HepG2 (cell line): Measurements from ENCODE around the gene GDPD5. TPM values are rescaled to one million over a fixed set of nuclear protein-coding genes. Genes with fewer than 3 reads are reported as not detected.

Experiments
- ATAC-seq: fragments of 200-7000 bp; cut with Tn5 transposase; 3 replicates; pipeline ENCODE4 v1.9.1; 2020; ENCODE audit warnings: mild to moderate bottlenecking, moderate library complexity
- BruUV-seq: library from RNA; stranded (reverse); fragments of 400-500 nt; replicated peaks from 2 replicates; lab custom pipeline; 2021; lab: Mats Ljungman, UMichigan
- CTCF ChIA-PET: fragments of 300-600 bp; formaldehyde crosslinking; extraction: SDS; loops from one replicate; lab custom pipeline; 2021; ENCODE audit warnings: low total read pairs, inconsistent platforms, low intra/inter-chr PET ratio; lab: Yijun Ruan, JAX
- POLR2A ChIA-PET: fragments of 350-600 bp; sonication (Branson Sonifier 250); formaldehyde crosslinking; loops from one replicate; lab custom pipeline; 2020; ENCODE audit warnings: antibody characterized with exemption, inconsistent platforms; lab: Yijun Ruan, JAX
- DNase-seq: peaks from one replicate; pipeline ENCODE4 v3.0.0-alpha.2; 2015; ENCODE audit warnings: low spot score
- FAIRE-seq: peaks from 3 replicates; lab custom pipeline; 2011; peaks lifted over from hg19 to GRCh38; lab: Jason Lieb, UNC
- H2AFZ ChIP-seq: one replicate; pipeline ENCODE4 v1.6.1; 2011; ENCODE audit warnings: low read length, inconsistent platforms
- H3K27ac ChIP-seq: fragments of 300-600 bp; 3 replicates; pipeline ENCODE4 v1.8.0; 2011; ENCODE audit warnings: mixed run types, mild to moderate bottlenecking, mixed read lengths, low read length, inconsistent platforms; ENCODE audit not compliant: insufficient read depth; ENCODE audit errors: extremely low read length
- H3K27me3 ChIP-seq, 2 experiments: fragments of 200-600 bp in 1 of 2; 2 replicates in 1 of 2; 3 replicates in 1 of 2; pipeline versions ENCODE4 v1.6.0 to v1.8.0; 2011; ENCODE audit warnings: low read length in 2 of 2, mild to moderate bottlenecking in 2 of 2, moderate library complexity in 2 of 2, inconsistent platforms in 1 of 2; ENCODE audit not compliant: insufficient read depth in 2 of 2, control insufficient read depth in 1 of 2
- H3K36me3 ChIP-seq, 2 experiments: fragments of 200-600 bp in 1 of 2; replicated peaks in 1 of 2; 2 replicates in 1 of 2; 3 replicates in 1 of 2; pipeline versions ENCODE4 v1.5.1 to v1.8.0; 2011; ENCODE audit warnings: low read length in 2 of 2, inconsistent platforms in 1 of 2; ENCODE audit not compliant: insufficient read depth in 2 of 2, control insufficient read depth in 1 of 2
- H3K4me1 ChIP-seq: 2 replicates; pipeline ENCODE4 v1.5.1; 2012; ENCODE audit warnings: low read length, inconsistent platforms; ENCODE audit not compliant: insufficient read depth
- H3K4me2 ChIP-seq: 2 replicates; pipeline ENCODE4 v1.6.0; 2011; ENCODE audit warnings: low read depth, low read length, inconsistent platforms
- H3K4me3 ChIP-seq, 3 experiments: fragments of 200-600 bp in 1 of 3; sonication (generic), shearing (Covaris generic) in 1 of 3; replicated peaks in 1 of 3; 2 replicates each; pipeline ENCODE4 v1.5.1; 2011 to 2016; ENCODE audit warnings: low read length in 3 of 3, inconsistent platforms in 2 of 3, low read depth in 2 of 3, mild to moderate bottlenecking in 2 of 3, control low read depth in 1 of 3, mixed read lengths in 1 of 3; ENCODE audit not compliant: insufficient read depth in 1 of 3
- H3K79me2 ChIP-seq: one replicate; pipeline ENCODE4 v1.6.1; 2011; ENCODE audit warnings: low read length, inconsistent platforms; ENCODE audit not compliant: insufficient read depth
- H3K9ac ChIP-seq: 2 replicates; pipeline ENCODE4 v1.6.0; 2011; ENCODE audit warnings: mild to moderate bottlenecking, low read depth, low read length, inconsistent platforms; ENCODE audit not compliant: insufficient read depth
- H3K9me3 ChIP-seq: 2 replicates; pipeline ENCODE4 v1.5.1; 2012; ENCODE audit warnings: mild to moderate bottlenecking, low read length
- H4K20me1 ChIP-seq: 2 replicates; pipeline ENCODE4 v1.6.0; 2011; ENCODE audit warnings: inconsistent platforms, mild to moderate bottlenecking, low read length, moderate library complexity; ENCODE audit not compliant: insufficient read depth
- JARID2 ChIP-seq: sonication (generic); formaldehyde crosslinking; IDR thresholded peaks from 2 replicates; pipeline ENCODE4 v1.8.1; 2023; ENCODE audit warnings: missing genetic modification reagents, inconsistent platforms; ENCODE audit not compliant: insufficient replicate concordance
- ZNF101 ChIP-seq: sonication (generic); formaldehyde crosslinking; IDR thresholded peaks from 2 replicates; pipeline ENCODE4 v1.4.0; 2020; ENCODE audit warnings: mild to moderate bottlenecking, low read depth, missing genetic modification reagents, borderline replicate concordance
- ZNF598 ChIP-seq: sonication (generic); formaldehyde crosslinking; IDR thresholded peaks from 2 replicates; pipeline ENCODE4 v1.5.1; 2020; ENCODE audit warnings: mild to moderate bottlenecking, missing genetic modification reagents, borderline replicate concordance
- ZNF703 ChIP-seq: sonication (generic); formaldehyde crosslinking; IDR thresholded peaks from 2 replicates; pipeline ENCODE4 v1.5.1; 2020; ENCODE audit warnings: missing genetic modification reagents, mild to moderate bottlenecking, moderate library complexity, borderline replicate concordance
- WGBS: methylation state at CpG from one replicate; pipeline ENCODE4 v1.1.6; 2017; ENCODE audit warnings: low lambda C conversion rate; 5-methylcytosine and 5-hydroxymethylcytosine counted together
- in situ Hi-C: cut with HindIII; loops from 2 replicates; pipeline ENCODE4 v1.10.0; 2017; ENCODE audit warnings: low pct_unique_long_range_greater_than_20kb; ENCODE audit not compliant: extremely low pct_ligation_motif_present
- intact Hi-C: fragments of 100-400 bp; cut with micrococcal nuclease; formaldehyde crosslinking; loops from one replicate; pipeline ENCODE4 v1.10.0; 2022; ENCODE audit not compliant: unreplicated experiment
- polyA plus RNA-seq, 8 experiments: library from polyadenylated mRNA; depleted of rRNA in 3 of 8; stranded (reverse) in 7 of 8; unstranded in 1 of 8; fragments of >200 nt; fragmentation: Illumina TruSeq in 4 of 8; extraction: Trizol in 4 of 8; gene quantifications; 2 replicates each; pipeline versions ENCODE4 v1.2.1 to v1.2.3, GENCODE V29; 2011 to 2016; ENCODE audit warnings: low read depth in 4 of 8, missing spikeins in 1 of 8, mixed read lengths in 1 of 8; ENCODE audit not compliant: insufficient read depth in 1 of 8
- total RNA-seq, 5 experiments: library from RNA; depleted of rRNA; stranded (reverse); fragments of >200 nt; fragmentation: Illumina TruSeq; extraction: Trizol; gene quantifications; 2 replicates each; pipeline ENCODE4 v1.2.3, GENCODE V29; 2016; ENCODE audit warnings: low read depth in 1 of 5
- TF ChIP-seq, protein P1 (sequence below): IDR thresholded peaks from 2 replicates; pipeline ENCODE4 v1.6.1; 2016; ENCODE audit warnings: low read depth, missing genetic modification reagents, missing compliant biosample characterization

GDPD5 gene
- total and polyA plus RNA-seq, 2 of the 13 experiments (the other 11 are each of a cell fraction or from before 2014, with no cell fraction given): 55.0 to 67.5 TPM

DNA sequence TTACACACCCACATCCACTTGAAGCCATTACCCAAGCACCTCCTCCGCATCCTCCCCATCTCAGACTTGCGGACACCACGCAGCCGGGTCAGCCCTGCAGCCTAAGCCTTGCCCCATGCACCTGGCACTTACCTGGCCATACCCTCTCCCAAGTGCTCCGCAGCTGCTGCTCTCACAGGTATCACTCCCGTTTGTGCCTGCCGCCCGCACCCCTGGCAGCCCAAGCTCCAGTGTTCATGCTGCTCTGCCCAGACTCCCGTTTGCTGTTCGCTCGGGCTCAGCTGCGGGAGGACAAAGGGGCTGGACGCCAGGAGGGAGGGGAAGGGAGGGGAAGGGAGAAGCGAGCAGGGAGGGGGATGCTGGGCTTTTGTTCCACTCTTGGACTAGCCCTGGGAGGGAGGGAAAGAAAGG, 92.8 kb downstream of the GDPD5 start, which contains the start of gene KLHL35 (continued):
- TF ChIP-seq, protein P1, sequence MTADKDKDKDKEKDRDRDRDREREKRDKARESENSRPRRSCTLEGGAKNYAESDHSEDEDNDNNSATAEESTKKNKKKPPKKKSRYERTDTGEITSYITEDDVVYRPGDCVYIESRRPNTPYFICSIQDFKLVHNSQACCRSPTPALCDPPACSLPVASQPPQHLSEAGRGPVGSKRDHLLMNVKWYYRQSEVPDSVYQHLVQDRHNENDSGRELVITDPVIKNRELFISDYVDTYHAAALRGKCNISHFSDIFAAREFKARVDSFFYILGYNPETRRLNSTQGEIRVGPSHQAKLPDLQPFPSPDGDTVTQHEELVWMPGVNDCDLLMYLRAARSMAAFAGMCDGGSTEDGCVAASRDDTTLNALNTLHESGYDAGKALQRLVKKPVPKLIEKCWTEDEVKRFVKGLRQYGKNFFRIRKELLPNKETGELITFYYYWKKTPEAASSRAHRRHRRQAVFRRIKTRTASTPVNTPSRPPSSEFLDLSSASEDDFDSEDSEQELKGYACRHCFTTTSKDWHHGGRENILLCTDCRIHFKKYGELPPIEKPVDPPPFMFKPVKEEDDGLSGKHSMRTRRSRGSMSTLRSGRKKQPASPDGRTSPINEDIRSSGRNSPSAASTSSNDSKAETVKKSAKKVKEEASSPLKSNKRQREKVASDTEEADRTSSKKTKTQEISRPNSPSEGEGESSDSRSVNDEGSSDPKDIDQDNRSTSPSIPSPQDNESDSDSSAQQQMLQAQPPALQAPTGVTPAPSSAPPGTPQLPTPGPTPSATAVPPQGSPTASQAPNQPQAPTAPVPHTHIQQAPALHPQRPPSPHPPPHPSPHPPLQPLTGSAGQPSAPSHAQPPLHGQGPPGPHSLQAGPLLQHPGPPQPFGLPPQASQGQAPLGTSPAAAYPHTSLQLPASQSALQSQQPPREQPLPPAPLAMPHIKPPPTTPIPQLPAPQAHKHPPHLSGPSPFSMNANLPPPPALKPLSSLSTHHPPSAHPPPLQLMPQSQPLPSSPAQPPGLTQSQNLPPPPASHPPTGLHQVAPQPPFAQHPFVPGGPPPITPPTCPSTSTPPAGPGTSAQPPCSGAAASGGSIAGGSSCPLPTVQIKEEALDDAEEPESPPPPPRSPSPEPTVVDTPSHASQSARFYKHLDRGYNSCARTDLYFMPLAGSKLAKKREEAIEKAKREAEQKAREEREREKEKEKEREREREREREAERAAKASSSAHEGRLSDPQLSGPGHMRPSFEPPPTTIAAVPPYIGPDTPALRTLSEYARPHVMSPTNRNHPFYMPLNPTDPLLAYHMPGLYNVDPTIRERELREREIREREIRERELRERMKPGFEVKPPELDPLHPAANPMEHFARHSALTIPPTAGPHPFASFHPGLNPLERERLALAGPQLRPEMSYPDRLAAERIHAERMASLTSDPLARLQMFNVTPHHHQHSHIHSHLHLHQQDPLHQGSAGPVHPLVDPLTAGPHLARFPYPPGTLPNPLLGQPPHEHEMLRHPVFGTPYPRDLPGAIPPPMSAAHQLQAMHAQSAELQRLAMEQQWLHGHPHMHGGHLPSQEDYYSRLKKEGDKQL: no peak
- TF ChIP-seq JARID2 (CRISPR knock-in tag) (no peak), ZNF101 (CRISPR knock-in tag) (no peak)

DNA sequence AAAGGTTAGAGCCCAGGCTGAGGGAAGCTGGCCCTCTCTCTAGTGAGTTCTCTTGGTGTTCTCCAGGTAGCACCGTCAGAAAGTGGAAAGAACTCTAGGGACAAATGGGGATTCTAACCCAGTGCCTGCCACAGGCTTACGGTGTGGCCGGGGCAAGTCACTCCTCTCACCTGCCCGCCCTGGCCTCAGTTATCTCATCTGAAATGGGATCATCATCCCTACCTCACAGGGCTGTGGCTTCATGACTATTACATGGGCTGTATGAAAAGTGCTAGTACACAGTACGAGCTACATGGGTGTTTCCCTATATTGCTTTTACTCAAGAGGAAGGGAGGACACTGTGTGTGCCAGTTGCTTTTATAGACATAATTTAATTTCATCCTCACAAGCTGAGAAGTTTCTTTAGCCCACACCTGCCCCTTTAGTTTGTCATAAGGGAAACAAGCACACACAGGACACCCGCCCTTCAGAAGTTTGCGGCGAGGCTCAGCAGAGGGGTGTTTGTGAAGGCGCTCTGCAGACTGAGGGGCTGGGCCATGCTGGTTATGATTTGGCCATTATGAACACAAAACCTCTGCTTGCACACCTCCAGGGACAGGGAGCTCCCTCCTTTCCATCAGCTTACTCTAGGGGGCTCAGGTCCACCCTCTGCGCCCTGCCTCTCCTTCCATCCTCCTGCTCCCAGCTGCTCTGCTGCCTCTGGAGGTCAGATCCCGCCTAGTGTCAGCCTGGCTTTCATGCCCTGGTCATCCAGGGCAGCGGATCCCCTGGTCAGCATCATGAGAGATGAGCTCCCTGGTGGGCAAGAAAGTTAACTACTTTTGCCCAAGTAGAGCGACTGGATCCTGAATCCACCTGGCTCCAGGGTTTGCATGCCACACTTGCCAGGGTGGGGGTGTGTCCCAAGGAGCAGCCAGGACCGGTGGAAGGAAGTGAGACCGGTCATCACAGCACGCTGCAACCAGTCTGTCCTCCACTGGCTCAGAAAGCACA, 93.9 kb downstream of the GDPD5 start:
- peak; percentile 42 for ATAC-seq

More for the DNA sequence above, 93.9 kb downstream of the GDPD5 start:
- 51% methylated on average over 13 of the region's 16 CpGs for WGBS
- no peak for DNase-seq
- peaks cover 3 to 25% of the 10 kb centered on the region in 2 experiments; a peak in 4 of 5 replicates for H3K27me3 ChIP-seq
- no peak overlapping the region for H2AFZ ChIP-seq
- no peak overlapping the region for H3K4me3 ChIP-seq
- H3K79me2 ChIP-seq: no peaks in the 10 kb centered on the region
- no peak overlapping the region for H3K4me2 ChIP-seq
- no peaks in the 10 kb centered on the region for H3K9me3 ChIP-seq
- in situ Hi-C loops: no loop called here
- peaks cover 37% of the 10 kb centered on the region for H3K4me1 ChIP-seq
- TF ChIP-seq ZNF703 (CRISPR knock-in tag) (no peak), ZNF598 (CRISPR knock-in tag) (0 out of 2 replicates have a peak, but pooled peaks have one; percentile 22)
- ChIA-PET POLR2A (interaction anchor here (1.4 to 2.3 kb wide), 2 partner anchors 10 to 32 kb away, joined by 4 to 6 read pairs; no protein-coding TSS in a partner anchor), CTCF (no interaction called here)
- no peak for FAIRE-seq
- no peak overlapping the region for H3K27ac ChIP-seq
- BruUV-seq: no TSS peak
- no peak overlapping the region for H3K9ac ChIP-seq
- intact Hi-C loops: no loop called here
- no peaks in the 10 kb centered on the region for H4K20me1 ChIP-seq
- H3K36me3 ChIP-seq: peaks cover 2 to 23% of the 10 kb centered on the region in 2 experiments; a peak in 1 of 5 replicates
